ENCODE data around the gene ARMC10.

DNA sequence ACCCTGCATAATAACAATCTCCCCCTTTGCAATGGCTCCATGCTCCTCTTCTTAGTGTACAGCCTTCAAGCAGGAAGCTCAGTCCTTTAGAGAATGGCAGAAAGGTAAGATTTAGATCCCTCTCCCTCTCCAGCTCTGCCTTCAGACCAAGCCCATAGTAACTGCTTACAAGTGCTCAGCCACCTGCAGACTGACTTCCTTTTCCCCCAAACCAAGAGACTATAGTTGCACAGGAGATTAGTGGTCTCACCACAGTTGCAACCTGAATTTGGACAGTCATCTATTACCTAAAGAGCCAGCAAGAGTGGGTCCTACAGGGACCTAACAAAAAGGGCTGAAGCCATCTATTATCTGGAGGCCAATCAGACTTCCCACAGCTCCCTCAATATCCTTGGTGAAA lies 16.8 kb upstream of the ARMC10 start:
- TF ChIP-seq, protein P1, sequence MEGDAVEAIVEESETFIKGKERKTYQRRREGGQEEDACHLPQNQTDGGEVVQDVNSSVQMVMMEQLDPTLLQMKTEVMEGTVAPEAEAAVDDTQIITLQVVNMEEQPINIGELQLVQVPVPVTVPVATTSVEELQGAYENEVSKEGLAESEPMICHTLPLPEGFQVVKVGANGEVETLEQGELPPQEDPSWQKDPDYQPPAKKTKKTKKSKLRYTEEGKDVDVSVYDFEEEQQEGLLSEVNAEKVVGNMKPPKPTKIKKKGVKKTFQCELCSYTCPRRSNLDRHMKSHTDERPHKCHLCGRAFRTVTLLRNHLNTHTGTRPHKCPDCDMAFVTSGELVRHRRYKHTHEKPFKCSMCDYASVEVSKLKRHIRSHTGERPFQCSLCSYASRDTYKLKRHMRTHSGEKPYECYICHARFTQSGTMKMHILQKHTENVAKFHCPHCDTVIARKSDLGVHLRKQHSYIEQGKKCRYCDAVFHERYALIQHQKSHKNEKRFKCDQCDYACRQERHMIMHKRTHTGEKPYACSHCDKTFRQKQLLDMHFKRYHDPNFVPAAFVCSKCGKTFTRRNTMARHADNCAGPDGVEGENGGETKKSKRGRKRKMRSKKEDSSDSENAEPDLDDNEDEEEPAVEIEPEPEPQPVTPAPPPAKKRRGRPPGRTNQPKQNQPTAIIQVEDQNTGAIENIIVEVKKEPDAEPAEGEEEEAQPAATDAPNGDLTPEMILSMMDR (IDR thresholded peaks at IDR 0.05; ENCODE audit: poor library complexity, severe bottlenecking), result no peak
- no peak for TF ChIP-seq EZH2 (IDR thresholded peaks at IDR 0.05; ENCODE audit: borderline replicate concordance, insufficient read depth, low read length, poor library complexity, severe bottlenecking)
- TF ChIP-seq POLR2AphosphoS5 (IDR thresholded peaks at IDR 0.05), result no peak
- TF ChIP-seq TAF1 (IDR thresholded peaks at IDR 0.05; ENCODE audit: low read depth), result no peak
- no peak for TF ChIP-seq SMC3 (conservative IDR thresholded peaks at IDR 0.05; ENCODE audit: poor library complexity)
- no peak for TF ChIP-seq RAD21 (conservative IDR thresholded peaks at IDR 0.05)
- TF ChIP-seq, protein P2, sequence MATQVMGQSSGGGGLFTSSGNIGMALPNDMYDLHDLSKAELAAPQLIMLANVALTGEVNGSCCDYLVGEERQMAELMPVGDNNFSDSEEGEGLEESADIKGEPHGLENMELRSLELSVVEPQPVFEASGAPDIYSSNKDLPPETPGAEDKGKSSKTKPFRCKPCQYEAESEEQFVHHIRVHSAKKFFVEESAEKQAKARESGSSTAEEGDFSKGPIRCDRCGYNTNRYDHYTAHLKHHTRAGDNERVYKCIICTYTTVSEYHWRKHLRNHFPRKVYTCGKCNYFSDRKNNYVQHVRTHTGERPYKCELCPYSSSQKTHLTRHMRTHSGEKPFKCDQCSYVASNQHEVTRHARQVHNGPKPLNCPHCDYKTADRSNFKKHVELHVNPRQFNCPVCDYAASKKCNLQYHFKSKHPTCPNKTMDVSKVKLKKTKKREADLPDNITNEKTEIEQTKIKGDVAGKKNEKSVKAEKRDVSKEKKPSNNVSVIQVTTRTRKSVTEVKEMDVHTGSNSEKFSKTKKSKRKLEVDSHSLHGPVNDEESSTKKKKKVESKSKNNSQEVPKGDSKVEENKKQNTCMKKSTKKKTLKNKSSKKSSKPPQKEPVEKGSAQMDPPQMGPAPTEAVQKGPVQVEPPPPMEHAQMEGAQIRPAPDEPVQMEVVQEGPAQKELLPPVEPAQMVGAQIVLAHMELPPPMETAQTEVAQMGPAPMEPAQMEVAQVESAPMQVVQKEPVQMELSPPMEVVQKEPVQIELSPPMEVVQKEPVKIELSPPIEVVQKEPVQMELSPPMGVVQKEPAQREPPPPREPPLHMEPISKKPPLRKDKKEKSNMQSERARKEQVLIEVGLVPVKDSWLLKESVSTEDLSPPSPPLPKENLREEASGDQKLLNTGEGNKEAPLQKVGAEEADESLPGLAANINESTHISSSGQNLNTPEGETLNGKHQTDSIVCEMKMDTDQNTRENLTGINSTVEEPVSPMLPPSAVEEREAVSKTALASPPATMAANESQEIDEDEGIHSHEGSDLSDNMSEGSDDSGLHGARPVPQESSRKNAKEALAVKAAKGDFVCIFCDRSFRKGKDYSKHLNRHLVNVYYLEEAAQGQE (IDR thresholded peaks at IDR 0.05; ENCODE audit: borderline replicate concordance), result no peak
